Type B pancreatic cell (in vitro differentiated cells): ENCODE results near the gene ASXL1. TPM values are rescaled to one million over a fixed set of nuclear protein-coding genes. Genes with fewer than 3 reads are reported as not detected.
A peak's percentile ranks its signal among the peaks of the same experiment; 100 is the strongest.

Experiments
- DNase-seq: peaks from one replicate; pipeline ENCODE4 v3.0.0; 2021; ENCODE audit warnings: mixed read lengths; ENCODE audit not compliant: unreplicated experiment; ENCODE audit errors: extremely low spot score
- H3K27ac Mint-ChIP-seq: 2 replicates; pipeline ENCODE4 v1.8.0; 2021; ENCODE audit warnings: mild to moderate bottlenecking, mixed read lengths
- H3K27me3 Mint-ChIP-seq: 2 replicates; pipeline ENCODE4 v1.8.0; 2021; ENCODE audit warnings: mixed read lengths
- H3K36me3 Mint-ChIP-seq: 2 replicates; pipeline ENCODE4 v1.8.0; 2021; ENCODE audit warnings: mixed read lengths
- H3K4me1 Mint-ChIP-seq: one replicate; pipeline ENCODE4 v1.8.0; 2021; ENCODE audit warnings: mixed read lengths; ENCODE audit not compliant: unreplicated experiment
- H3K4me3 Mint-ChIP-seq: 2 replicates; pipeline ENCODE4 v1.8.0; 2021; ENCODE audit warnings: mild to moderate bottlenecking, mixed read lengths
- H3K9me3 Mint-ChIP-seq: 2 replicates; pipeline ENCODE4 v1.8.0; 2021; ENCODE audit warnings: mixed read lengths
- CTCF ChIP-seq: fragments of 200-600 bp; sonication (generic); conservative IDR thresholded peaks from 2 replicates; pipeline ENCODE4 v1.5.0; 2021; ENCODE audit warnings: antibody characterized with exemption, mild to moderate bottlenecking
- total RNA-seq: library from RNA; stranded (reverse); gene quantifications from 2 replicates; pipeline ENCODE4 v1.2.1, GENCODE V29; 2021; ENCODE audit warnings: low replicate concordance

The ASXL1 gene
- total RNA-seq, 1 donor from 2014 or later = 157 TPM

DNA sequence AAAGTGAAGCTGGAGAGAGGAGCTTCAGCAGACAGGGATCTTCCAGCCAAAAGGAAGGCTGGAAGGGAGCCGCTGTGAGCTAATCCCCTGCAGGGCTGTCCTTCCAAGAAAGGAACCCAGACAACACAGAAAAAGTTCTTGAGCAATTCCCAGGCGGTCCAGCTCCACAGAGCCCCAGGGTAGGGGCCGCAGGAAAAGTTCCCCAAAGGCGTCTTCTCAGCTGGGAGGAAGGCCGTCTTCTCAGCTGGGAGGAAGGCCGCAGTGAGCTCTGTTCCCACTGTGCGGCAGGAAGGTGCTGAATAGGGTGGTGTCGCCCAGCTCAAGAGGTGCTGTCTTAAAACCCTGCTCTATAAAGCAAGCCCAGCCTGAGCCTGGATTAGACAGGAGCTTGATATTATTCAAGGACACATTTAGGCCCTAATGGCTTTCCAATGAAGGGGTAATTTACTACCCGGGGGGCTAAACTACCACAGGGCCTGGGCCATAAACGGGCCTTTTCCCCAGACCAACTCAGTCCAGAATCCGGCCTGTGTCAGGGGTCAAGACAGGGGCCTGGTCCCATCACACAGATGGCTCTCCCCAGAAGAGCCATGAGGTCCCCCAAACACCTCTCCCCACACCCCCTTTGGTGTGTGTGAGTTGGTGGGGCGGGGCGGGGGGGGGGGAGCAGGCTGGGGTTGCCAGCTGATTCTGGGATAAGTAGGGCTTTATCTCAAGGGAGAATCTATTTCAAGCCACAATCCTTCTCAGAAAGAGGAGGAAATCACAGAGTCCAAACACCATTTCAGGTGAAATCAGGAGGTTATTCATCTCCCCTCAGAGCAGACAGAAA lies 123.4 kb downstream of the ASXL1 start:
- peaks cover 4% of the 10 kb centered on the region for H3K27me3 Mint-ChIP-seq
- no peak for TF ChIP-seq CTCF
- H3K4me3 Mint-ChIP-seq = peak overlapping the region; percentile 90
- H3K27ac Mint-ChIP-seq = peak overlapping the region; percentile 79
- no peak for DNase-seq
- H3K36me3 Mint-ChIP-seq = no peaks in the 10 kb centered on the region
- no peaks in the 10 kb centered on the region for H3K9me3 Mint-ChIP-seq
- H3K4me1 Mint-ChIP-seq = peaks cover 64% of the 10 kb centered on the region

- peak overlapping the region; percentile 90 for H3K4me3 Mint-ChIP-seq
- peaks cover 61% of the 10 kb centered on the region for H3K4me1 Mint-ChIP-seq
- no peaks in the 10 kb centered on the region for H3K9me3 Mint-ChIP-seq
- DNase-seq = no peak
- H3K27ac Mint-ChIP-seq = peak overlapping the region; percentile 54
- H3K36me3 Mint-ChIP-seq = no peaks in the 10 kb centered on the region
- H3K27me3 Mint-ChIP-seq = peaks cover 4% of the 10 kb centered on the region
- TF ChIP-seq CTCF = no peak
Measured at GRCh38 chr20:32482143-32482441, 124.0 kb downstream of the ASXL1 start.

GRCh38 chr20:32482442-32483261 lies 124.5 kb downstream of the ASXL1 start:
- peak overlapping the region; percentile 90 for H3K4me3 Mint-ChIP-seq
- DNase-seq = peak; percentile 83
- H3K4me1 Mint-ChIP-seq = peaks cover 57% of the 10 kb centered on the region
- TF ChIP-seq CTCF = no peak
- peak overlapping the region; percentile 29 for H3K27ac Mint-ChIP-seq
- no peaks in the 10 kb centered on the region for H3K36me3 Mint-ChIP-seq
- H3K9me3 Mint-ChIP-seq = no peaks in the 10 kb centered on the region
- peaks cover 4% of the 10 kb centered on the region for H3K27me3 Mint-ChIP-seq

DNA sequence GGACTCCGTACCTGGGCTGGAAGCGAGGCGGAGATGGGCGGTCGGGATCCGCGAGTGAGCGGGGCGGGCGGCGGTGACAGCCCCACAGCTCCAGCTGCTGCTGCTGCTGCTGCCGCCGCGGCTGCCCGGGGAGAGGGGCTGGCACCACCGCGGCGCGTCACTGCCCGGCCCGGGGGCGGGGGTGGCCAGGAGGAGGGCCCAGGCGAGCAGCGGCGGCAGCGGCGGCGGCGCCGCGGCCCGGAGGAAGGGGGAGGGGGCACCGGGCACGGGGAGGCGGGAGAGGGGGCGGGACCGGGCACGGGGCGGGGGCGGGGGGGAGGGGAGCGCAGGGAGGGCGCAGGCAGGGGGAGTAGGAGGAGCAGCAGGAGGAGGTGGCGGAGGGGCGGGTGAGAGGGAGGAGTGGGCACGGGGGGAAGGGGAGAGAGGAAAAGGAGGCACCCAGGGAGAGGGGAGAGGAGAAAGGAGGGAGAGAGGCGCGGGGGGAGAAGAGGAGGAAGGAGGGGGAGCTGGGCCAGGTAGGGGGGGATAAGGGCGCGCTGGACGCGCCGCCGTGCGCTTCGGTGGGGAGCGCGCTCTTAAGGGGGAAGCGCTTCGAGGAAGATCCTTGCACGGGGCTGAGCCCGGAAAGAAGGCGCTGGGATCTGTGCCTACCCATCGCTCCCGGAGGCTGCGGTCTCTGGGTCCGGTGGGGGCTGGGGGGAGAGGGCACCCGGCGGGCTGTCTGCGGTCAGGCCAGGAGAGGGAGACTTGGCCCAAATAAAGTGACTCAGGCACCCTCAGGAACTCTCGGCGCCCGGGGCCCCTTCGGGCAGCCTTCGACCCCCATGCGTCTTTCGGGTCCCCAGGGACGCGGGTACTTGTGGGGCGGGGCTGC lies 125.5 kb downstream of the ASXL1 start:
- H3K4me3 Mint-ChIP-seq = peak overlapping the region; percentile 89
- DNase-seq = peak; percentile 92
- TF ChIP-seq CTCF = peak; percentile 46
- H3K27ac Mint-ChIP-seq = peak overlapping the region; percentile 80
- peaks cover 49% of the 10 kb centered on the region for H3K4me1 Mint-ChIP-seq
- H3K27me3 Mint-ChIP-seq = peaks cover 4% of the 10 kb centered on the region
- no peaks in the 10 kb centered on the region for H3K36me3 Mint-ChIP-seq
- H3K9me3 Mint-ChIP-seq = no peaks in the 10 kb centered on the region

DNA sequence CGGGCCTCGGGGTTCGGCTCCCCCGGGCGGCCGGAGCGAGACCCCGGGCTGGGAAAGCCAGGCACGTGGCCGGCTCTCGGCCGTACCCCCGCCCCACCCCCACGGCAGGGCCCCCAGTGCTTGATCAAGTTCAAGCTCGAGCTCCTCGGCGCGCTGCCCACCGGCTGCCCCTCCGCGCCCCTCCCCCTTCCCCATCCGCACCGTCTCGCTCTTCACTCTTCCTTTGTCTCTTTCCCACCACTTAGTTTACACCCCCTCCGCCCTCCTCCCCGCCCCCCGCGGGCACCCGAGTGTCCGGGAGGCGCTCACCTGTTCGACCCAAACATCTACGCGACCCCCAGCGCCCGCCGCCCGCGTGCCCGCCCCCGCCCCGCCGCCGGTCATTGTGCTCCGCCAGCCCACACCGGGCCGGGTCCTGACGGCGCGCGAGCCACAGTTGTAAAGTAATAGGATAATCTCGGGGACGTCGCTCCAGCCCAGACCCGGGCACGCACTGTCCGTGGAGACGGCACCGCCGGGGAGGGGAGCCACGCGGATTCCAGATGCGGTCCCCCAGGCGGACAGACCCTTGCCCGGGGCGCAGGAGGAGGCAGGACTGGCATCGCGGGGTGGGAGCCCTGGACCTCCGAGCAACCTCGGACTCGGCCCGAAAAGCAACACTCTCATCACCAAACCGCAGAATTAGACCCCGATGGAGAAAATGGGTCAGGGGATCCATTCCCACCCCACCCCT lies 126.3 kb downstream of the ASXL1 start:
- TF ChIP-seq CTCF = no peak
- H3K27me3 Mint-ChIP-seq = peaks cover 4% of the 10 kb centered on the region

More for the DNA sequence above, 126.3 kb downstream of the ASXL1 start:
- peaks cover 41% of the 10 kb centered on the region for H3K4me1 Mint-ChIP-seq
- no peaks in the 10 kb centered on the region for H3K36me3 Mint-ChIP-seq
- DNase-seq = peak; percentile 87
- H3K9me3 Mint-ChIP-seq = no peaks in the 10 kb centered on the region
- peak overlapping the region; percentile 97 for H3K27ac Mint-ChIP-seq
- H3K4me3 Mint-ChIP-seq = peak overlapping the region; percentile 98
